Measurements from ENCODE around the gene GPR12.

GPR12 gene

DNA sequence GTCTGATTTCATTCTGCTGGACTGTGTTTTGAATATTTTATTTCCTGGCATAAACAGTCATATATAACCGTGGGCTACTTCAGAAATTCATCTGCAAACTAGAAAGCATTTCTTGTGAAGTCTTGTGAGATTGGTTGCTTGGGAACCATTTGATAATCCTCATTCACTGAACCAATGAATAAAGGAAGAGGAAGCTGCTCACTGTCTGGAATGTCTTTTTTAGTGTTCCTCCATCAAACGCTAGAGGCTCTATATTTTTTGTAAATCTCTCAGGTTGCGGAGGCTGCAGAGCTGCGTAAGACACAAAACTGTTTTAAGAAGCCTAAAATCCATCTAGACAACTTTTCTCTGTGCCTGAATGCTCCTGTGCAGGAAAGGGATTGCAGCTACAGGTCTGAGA, 18.7 kb upstream of the GPR12 start:
- no peak for TF ChIP-seq PAX5 (IDR thresholded peaks at IDR 0.05; ENCODE audit: insufficient read depth, low read length, severe bottlenecking)
- TF ChIP-seq TAF1 (IDR thresholded peaks at IDR 0.05; ENCODE audit: low read depth, low read length), result no peak
- no peak for TF ChIP-seq POLR2A (IDR thresholded peaks at IDR 0.05; ENCODE audit: low read depth, low read length)
- TF ChIP-seq POU2F2 (IDR thresholded peaks at IDR 0.05; ENCODE audit: low read depth, low read length), result no peak
- TF ChIP-seq SPI1 (IDR thresholded peaks at IDR 0.05; ENCODE audit: low read depth, low read length), result no peak
- no peak for TF ChIP-seq POLR2AphosphoS5 (IDR thresholded peaks at IDR 0.05; ENCODE audit: low read depth, low read length)
- DNase-seq (ENCODE audit: insufficient read length, low spot score) (no peak), FAIRE-seq (no peak)

DNA sequence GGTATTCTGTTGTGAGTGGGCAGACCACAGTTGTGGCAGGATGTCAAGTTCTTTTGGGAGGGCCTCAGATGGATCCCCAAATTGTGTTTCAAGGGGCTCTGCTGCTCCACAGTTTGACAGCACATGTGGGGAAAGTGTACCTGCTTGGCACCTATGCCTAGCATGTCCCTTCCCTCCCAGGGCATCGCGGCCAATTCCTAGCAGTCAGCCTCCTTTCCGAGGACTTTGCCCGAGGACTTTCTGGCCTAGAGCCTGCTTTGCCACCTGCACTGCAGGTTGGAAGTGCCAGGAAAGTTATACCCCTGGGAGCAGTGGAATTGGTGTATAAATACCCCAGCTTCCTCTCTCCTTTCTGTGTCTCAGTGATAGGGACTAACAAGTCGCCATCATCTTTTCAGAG, 11.9 kb upstream of the GPR12 start:
- TF ChIP-seq SPI1 (IDR thresholded peaks at IDR 0.05; ENCODE audit: low read depth, low read length), result no peak
- no peak for TF ChIP-seq POLR2A (IDR thresholded peaks at IDR 0.05; ENCODE audit: low read depth, low read length)
- TF ChIP-seq TAF1 (IDR thresholded peaks at IDR 0.05; ENCODE audit: low read depth, low read length), result no peak
- DNase-seq (ENCODE audit: insufficient read length, low spot score) (no peak), FAIRE-seq (no peak)

DNA sequence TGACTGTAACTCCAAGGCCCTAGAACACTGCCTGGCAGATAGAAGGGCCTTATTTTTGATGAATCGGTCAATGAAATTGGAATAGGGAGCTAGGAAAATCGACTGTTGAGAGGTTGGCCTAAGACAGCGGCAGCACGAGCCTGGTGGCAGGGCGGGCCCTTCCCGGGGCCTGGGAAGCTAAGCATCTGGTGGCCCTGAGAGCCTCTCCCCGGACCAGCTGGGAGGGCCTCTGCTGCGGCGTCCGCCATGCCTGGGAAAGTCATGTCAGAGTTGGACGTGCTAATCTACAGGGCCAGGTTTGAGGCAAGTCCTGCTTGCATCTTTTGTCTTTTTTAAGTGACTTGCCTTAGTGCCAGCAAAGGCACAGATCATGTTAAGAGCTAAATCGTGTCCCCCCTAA, 11.2 kb upstream of the GPR12 start:
- DNase-seq (ENCODE audit: insufficient read length, low spot score) (no peak), FAIRE-seq (no peak)
- TF ChIP-seq POU2F2 (IDR thresholded peaks at IDR 0.05; ENCODE audit: low read depth, low read length) (no peak), SPI1 (IDR thresholded peaks at IDR 0.05; ENCODE audit: low read depth, low read length) (no peak), POLR2AphosphoS5 (IDR thresholded peaks at IDR 0.05; ENCODE audit: low read depth, low read length) (no peak), PAX5 (IDR thresholded peaks at IDR 0.05; ENCODE audit: insufficient read depth, low read length, severe bottlenecking) (no peak), TAF1 (IDR thresholded peaks at IDR 0.05; ENCODE audit: low read depth, low read length) (no peak), POLR2A (IDR thresholded peaks at IDR 0.05; ENCODE audit: low read depth, low read length) (no peak)

DNA sequence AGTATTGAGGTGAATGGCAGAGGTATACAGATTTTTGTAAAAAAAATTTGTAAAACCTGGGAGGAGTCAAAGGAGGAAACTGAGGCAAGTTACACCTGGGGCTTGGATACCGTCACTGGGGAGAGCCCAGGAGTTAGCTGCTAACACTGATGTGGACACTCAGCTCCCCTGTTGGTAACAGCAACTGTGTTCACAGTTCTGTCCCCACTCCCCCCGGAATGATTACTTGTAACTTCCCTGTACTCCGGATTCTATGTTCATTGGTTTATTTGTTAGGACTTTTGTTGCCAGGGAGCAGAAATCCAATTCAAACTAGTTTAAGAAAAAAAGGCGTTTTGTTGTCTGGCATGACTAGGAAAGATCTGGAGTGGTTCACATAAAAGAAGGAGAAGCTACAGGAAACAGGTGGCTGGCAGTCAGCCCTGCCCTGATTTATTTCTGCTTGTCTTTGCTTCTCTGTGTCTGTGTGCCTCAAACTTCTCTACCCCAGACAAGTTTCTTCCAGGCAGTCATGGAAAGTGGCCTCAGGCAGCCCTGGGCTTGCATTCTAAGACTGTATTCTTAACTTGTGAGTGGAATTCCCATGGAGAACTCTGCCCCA, 2.3 kb upstream of the GPR12 start:
- no peak for FAIRE-seq
- DNase-seq (ENCODE audit: insufficient read length, low spot score), result no peak
- no peak for TF ChIP-seq SPI1 (IDR thresholded peaks at IDR 0.05; ENCODE audit: low read depth, low read length)
- TF ChIP-seq TAF1 (IDR thresholded peaks at IDR 0.05; ENCODE audit: low read depth, low read length), result no peak
- no peak for TF ChIP-seq PAX5 (IDR thresholded peaks at IDR 0.05; ENCODE audit: insufficient read depth, low read length, severe bottlenecking)
- no peak for TF ChIP-seq POLR2AphosphoS5 (IDR thresholded peaks at IDR 0.05; ENCODE audit: low read depth, low read length)
- no peak for TF ChIP-seq POLR2A (IDR thresholded peaks at IDR 0.05; ENCODE audit: low read depth, low read length)
- no peak for TF ChIP-seq POU2F2 (IDR thresholded peaks at IDR 0.05; ENCODE audit: low read depth, low read length)

DNA sequence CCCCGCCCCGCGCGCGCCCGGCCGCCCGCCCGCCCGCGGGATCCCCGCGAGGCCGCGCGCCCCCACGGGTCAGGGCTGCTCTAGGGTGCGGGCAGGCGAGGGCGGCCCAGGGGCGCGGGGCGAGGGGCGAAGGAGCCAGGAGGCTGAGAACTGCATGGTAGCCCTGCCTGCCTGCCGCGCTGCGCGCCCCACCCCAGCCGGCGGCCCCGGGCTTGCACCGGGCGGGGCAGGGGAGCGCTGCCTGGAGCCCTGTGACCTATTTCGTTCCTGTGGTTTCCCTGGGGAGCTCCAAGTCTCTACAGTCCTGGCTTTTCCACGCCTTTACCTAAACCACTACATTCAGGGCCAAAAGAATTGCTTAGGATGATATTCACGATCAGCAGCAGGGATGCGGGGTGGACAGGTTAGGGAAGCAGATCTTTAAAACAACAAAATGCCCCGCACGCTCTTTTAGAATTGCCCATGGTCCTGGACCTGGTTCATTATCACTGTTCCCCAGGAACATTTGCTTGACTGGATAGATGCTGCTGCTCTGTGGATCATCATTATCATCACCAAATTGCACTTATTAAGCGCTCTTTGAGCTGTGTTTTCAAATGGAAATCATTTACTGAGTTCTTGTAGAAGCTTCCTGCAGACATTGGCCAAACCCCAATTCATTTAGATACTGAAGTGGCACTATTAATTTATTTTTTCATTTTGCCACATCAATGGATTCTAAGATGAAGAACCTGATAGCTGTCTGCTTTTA, 421 bp upstream of the GPR12 start:
- no peak for FAIRE-seq
- no peak for DNase-seq (ENCODE audit: insufficient read length, low spot score)
- TF ChIP-seq SPI1 (IDR thresholded peaks at IDR 0.05; ENCODE audit: low read depth, low read length) (no peak), PAX5 (IDR thresholded peaks at IDR 0.05; ENCODE audit: insufficient read depth, low read length, severe bottlenecking) (no peak), POU2F2 (IDR thresholded peaks at IDR 0.05; ENCODE audit: low read depth, low read length) (no peak), POLR2A (IDR thresholded peaks at IDR 0.05; ENCODE audit: low read depth, low read length) (no peak), TAF1 (IDR thresholded peaks at IDR 0.05; ENCODE audit: low read depth, low read length) (no peak)

DNA sequence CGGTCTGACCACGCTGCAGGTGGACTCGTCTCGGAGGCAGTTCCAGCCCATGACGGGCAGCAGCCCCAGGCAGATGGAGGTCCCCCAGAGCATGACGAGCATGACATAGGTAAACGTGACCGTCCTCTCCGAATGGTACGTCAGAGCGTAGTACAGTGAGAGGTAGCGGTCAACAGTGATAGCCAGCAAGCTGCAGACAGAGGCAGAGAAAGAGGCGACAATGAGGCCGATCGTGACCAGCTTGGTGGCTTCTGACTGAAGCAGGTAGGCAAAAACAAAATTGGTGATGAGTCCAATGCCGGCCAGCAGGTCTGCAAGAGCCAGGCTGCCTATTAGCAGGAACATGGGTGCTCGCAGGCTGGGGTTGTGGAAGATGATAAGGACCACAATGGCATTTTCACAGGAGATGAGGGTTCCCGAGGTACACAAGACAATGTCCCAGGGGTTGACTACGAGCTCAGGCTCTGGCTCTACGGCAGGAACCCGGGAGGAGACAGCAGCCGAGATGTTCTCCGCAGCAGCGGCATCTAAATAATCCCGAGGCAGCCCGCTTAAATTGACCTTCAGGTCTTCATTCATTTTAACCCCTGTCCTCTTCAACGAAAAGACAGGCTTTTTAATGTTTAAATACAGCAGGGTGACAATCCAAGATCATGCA, 1.2 kb downstream of the GPR12 start:
- TF ChIP-seq TAF1 (IDR thresholded peaks at IDR 0.05; ENCODE audit: low read depth, low read length) (no peak), POLR2AphosphoS5 (IDR thresholded peaks at IDR 0.05; ENCODE audit: low read depth, low read length) (no peak), PAX5 (IDR thresholded peaks at IDR 0.05; ENCODE audit: insufficient read depth, low read length, severe bottlenecking) (no peak), SPI1 (IDR thresholded peaks at IDR 0.05; ENCODE audit: low read depth, low read length) (no peak), POU2F2 (IDR thresholded peaks at IDR 0.05; ENCODE audit: low read depth, low read length) (no peak), POLR2A (IDR thresholded peaks at IDR 0.05; ENCODE audit: low read depth, low read length) (no peak)
- DNase-seq (ENCODE audit: insufficient read length, low spot score), result no peak
- no peak for FAIRE-seq

DNA sequence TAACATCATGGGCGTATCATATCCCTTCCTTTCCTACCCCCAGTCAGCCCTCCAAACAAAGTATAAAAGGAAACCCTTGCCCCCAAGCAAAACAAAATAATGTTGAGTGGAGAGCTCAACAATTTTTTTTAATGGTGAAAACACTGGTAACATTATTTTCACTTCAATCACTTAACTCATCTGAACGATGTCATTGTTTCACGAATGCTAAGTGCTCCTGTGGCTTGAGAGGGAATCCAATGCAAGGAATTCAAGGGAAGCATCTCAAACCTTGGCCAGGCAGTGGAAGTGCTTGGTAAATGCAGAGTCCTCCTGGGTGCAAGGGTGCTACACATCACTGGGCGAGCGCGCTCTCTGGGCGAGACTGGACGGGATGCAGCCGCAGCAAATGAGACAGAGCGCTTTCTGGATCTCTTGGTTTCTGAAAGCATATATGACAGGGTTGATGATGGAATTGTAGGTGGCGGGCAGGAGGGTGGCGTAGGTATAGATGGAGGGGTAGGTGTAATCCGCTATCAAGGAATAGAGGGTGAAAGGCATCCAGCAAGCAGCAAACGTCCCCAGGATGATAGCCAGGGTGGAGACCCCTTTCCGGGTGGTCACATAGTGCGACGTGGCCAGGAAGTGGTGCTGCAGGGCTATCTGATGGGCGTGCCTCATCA, 2.0 kb downstream of the GPR12 start:
- TF ChIP-seq TAF1 (IDR thresholded peaks at IDR 0.05; ENCODE audit: low read depth, low read length) (no peak), POLR2AphosphoS5 (IDR thresholded peaks at IDR 0.05; ENCODE audit: low read depth, low read length) (no peak), SPI1 (IDR thresholded peaks at IDR 0.05; ENCODE audit: low read depth, low read length) (no peak), POLR2A (IDR thresholded peaks at IDR 0.05; ENCODE audit: low read depth, low read length) (no peak), PAX5 (IDR thresholded peaks at IDR 0.05; ENCODE audit: insufficient read depth, low read length, severe bottlenecking) (no peak), POU2F2 (IDR thresholded peaks at IDR 0.05; ENCODE audit: low read depth, low read length) (no peak)
- FAIRE-seq, result no peak
- DNase-seq (ENCODE audit: insufficient read length, low spot score), result no peak

DNA sequence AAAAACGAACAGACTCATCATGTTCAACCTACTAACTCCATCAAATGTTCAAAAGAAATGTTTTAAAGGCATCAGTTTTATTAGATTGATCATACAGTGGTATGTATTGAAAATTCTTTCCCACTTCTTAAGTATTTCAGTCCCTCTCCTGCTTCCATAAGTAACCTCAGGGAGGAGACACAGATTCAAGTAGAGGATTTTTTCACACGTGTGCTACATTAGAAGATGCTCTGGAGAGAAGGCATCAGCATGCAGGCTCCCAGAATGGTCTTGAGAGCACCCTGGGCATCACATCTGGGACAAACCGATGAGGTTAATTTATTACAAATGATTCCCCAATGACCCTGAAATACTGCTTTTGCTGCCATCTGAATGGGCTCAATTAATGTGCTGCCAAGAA, 3.6 kb downstream of the GPR12 start:
- FAIRE-seq (no peak), DNase-seq (ENCODE audit: insufficient read length, low spot score) (no peak)
- TF ChIP-seq SPI1 (IDR thresholded peaks at IDR 0.05; ENCODE audit: low read depth, low read length) (no peak), POLR2A (IDR thresholded peaks at IDR 0.05; ENCODE audit: low read depth, low read length) (no peak), POLR2AphosphoS5 (IDR thresholded peaks at IDR 0.05; ENCODE audit: low read depth, low read length) (no peak), PAX5 (IDR thresholded peaks at IDR 0.05; ENCODE audit: insufficient read depth, low read length, severe bottlenecking) (no peak)

DNA sequence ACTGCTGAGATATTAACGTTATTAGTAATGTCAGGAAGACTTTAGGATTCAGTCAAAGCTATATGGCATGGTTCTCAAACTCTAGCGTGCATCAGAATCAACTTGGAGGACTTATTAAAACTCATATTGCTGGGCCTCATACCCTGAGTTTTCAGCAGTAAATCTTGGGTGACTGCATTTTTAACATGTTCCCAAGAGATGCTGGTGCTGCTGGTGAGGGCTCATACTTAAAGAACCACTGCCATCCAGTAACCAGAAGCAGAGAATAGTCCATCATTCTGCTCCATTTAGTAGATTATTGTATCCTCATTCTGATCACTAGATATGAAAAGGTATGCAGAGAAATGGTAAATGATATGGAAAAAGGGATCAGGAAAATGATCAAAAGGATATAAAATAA, 7.9 kb downstream of the GPR12 start:
- DNase-seq (ENCODE audit: insufficient read length, low spot score) (no peak), FAIRE-seq (no peak)
- TF ChIP-seq POLR2AphosphoS5 (IDR thresholded peaks at IDR 0.05; ENCODE audit: low read depth, low read length) (no peak), PAX5 (IDR thresholded peaks at IDR 0.05; ENCODE audit: insufficient read depth, low read length, severe bottlenecking) (no peak), POLR2A (IDR thresholded peaks at IDR 0.05; ENCODE audit: low read depth, low read length) (no peak), TAF1 (IDR thresholded peaks at IDR 0.05; ENCODE audit: low read depth, low read length) (no peak), SPI1 (IDR thresholded peaks at IDR 0.05; ENCODE audit: low read depth, low read length) (no peak), POU2F2 (IDR thresholded peaks at IDR 0.05; ENCODE audit: low read depth, low read length) (no peak)

All from GM12891 (cell line).